ENCODE data around the gene HPS4.

The HPS4 gene

GRCh38 chr22:26460202-26460601 is 23.4 kb downstream of the HPS4 start:
- no peak for DNase-seq (ENCODE audit: low read depth, low spot score)
- peaks cover 71% of the 10 kb centered on the region for H3K36me3 ChIP-seq (ENCODE audit: insufficient read depth, insufficient read length, low read length)
- TF ChIP-seq ZNF274 (IDR thresholded peaks at IDR 0.05; ENCODE audit: low read depth, low read length) (no peak), YY1 (IDR thresholded peaks at IDR 0.05; ENCODE audit: insufficient read depth, insufficient read length) (no peak), SUZ12 (IDR thresholded peaks at IDR 0.05; ENCODE audit: extremely low read depth, insufficient read depth, insufficient read length) (no peak)

GRCh38 chr22:26457661-26458272 is 25.8 kb downstream of the HPS4 start:
- H3K27me3 ChIP-seq (ENCODE audit: insufficient read depth, insufficient read length): no peaks in the 10 kb centered on the region
- H3K4me3 ChIP-seq (ENCODE audit: insufficient read length, low read depth): no peak overlapping the region
- DNase-seq (ENCODE audit: low read depth, low spot score): no peak
- H3K4me1 ChIP-seq (ENCODE audit: insufficient read depth, insufficient read length): no peaks in the 10 kb centered on the region
- H3K9ac ChIP-seq (ENCODE audit: insufficient read length, low read depth): no peak overlapping the region
- peaks cover 61% of the 10 kb centered on the region for H3K36me3 ChIP-seq (ENCODE audit: insufficient read depth, insufficient read length, low read length)
- no peak for TF ChIP-seq YY1 (IDR thresholded peaks at IDR 0.05; ENCODE audit: insufficient read depth, insufficient read length)
- no peak for TF ChIP-seq SUZ12 (IDR thresholded peaks at IDR 0.05; ENCODE audit: extremely low read depth, insufficient read depth, insufficient read length)
- no peak for TF ChIP-seq ZNF274 (IDR thresholded peaks at IDR 0.05; ENCODE audit: low read depth, low read length)
- no peaks in the 10 kb centered on the region for H3K9me3 ChIP-seq (ENCODE audit: insufficient read depth, low read length)

More at GRCh38 chr22:26460202-26460601, 23.4 kb downstream of the HPS4 start:
- Histone ChIP-seq H3K27me3 (ENCODE audit: insufficient read depth, insufficient read length) (no peaks in the 10 kb centered on the region), H3K4me3 (ENCODE audit: insufficient read length, low read depth) (no peak overlapping the region), H3K9ac (ENCODE audit: insufficient read length, low read depth) (no peak overlapping the region), H3K4me1 (ENCODE audit: insufficient read depth, insufficient read length) (no peaks in the 10 kb centered on the region), H3K9me3 (ENCODE audit: insufficient read depth, low read length) (no peaks in the 10 kb centered on the region)

- TF ChIP-seq YY1 (IDR thresholded peaks at IDR 0.05; ENCODE audit: insufficient read depth, insufficient read length) (no peak), ZNF274 (IDR thresholded peaks at IDR 0.05; ENCODE audit: low read depth, low read length) (no peak), SUZ12 (IDR thresholded peaks at IDR 0.05; ENCODE audit: extremely low read depth, insufficient read depth, insufficient read length) (no peak)
- Histone ChIP-seq H3K9ac (ENCODE audit: insufficient read length, low read depth) (no peak overlapping the region), H3K9me3 (ENCODE audit: insufficient read depth, low read length) (no peaks in the 10 kb centered on the region), H3K36me3 (ENCODE audit: insufficient read depth, insufficient read length, low read length) (peaks cover 53% of the 10 kb centered on the region), H3K4me1 (ENCODE audit: insufficient read depth, insufficient read length) (no peaks in the 10 kb centered on the region), H3K27me3 (ENCODE audit: insufficient read depth, insufficient read length) (no peaks in the 10 kb centered on the region), H3K4me3 (ENCODE audit: insufficient read length, low read depth) (no peak overlapping the region)
- DNase-seq (ENCODE audit: low read depth, low spot score): no peak
Measured at GRCh38 chr22:26453812-26454500, 29.6 kb downstream of the HPS4 start.

GRCh38 chr22:26453216-26453615 is 30.4 kb downstream of the HPS4 start:
- no peak for TF ChIP-seq SUZ12 (IDR thresholded peaks at IDR 0.05; ENCODE audit: extremely low read depth, insufficient read depth, insufficient read length)
- TF ChIP-seq YY1 (IDR thresholded peaks at IDR 0.05; ENCODE audit: insufficient read depth, insufficient read length): no peak
- no peak for TF ChIP-seq ZNF274 (IDR thresholded peaks at IDR 0.05; ENCODE audit: low read depth, low read length)
- Histone ChIP-seq H3K36me3 (ENCODE audit: insufficient read depth, insufficient read length, low read length) (peaks cover 50% of the 10 kb centered on the region), H3K27me3 (ENCODE audit: insufficient read depth, insufficient read length) (no peaks in the 10 kb centered on the region), H3K9me3 (ENCODE audit: insufficient read depth, low read length) (no peaks in the 10 kb centered on the region), H3K9ac (ENCODE audit: insufficient read length, low read depth) (no peak overlapping the region), H3K4me1 (ENCODE audit: insufficient read depth, insufficient read length) (no peaks in the 10 kb centered on the region), H3K4me3 (ENCODE audit: insufficient read length, low read depth) (no peak overlapping the region)
- DNase-seq (ENCODE audit: low read depth, low spot score): no peak

GRCh38 chr22:26452236-26453016 is 31.2 kb downstream of the HPS4 start:
- Histone ChIP-seq H3K4me1 (ENCODE audit: insufficient read depth, insufficient read length) (no peaks in the 10 kb centered on the region), H3K9me3 (ENCODE audit: insufficient read depth, low read length) (no peaks in the 10 kb centered on the region), H3K4me3 (ENCODE audit: insufficient read length, low read depth) (no peak overlapping the region), H3K27me3 (ENCODE audit: insufficient read depth, insufficient read length) (no peaks in the 10 kb centered on the region), H3K9ac (ENCODE audit: insufficient read length, low read depth) (no peak overlapping the region), H3K36me3 (ENCODE audit: insufficient read depth, insufficient read length, low read length) (peaks cover 42% of the 10 kb centered on the region)
- DNase-seq (ENCODE audit: low read depth, low spot score): no peak
- TF ChIP-seq SUZ12 (IDR thresholded peaks at IDR 0.05; ENCODE audit: extremely low read depth, insufficient read depth, insufficient read length): no peak
- TF ChIP-seq ZNF274 (IDR thresholded peaks at IDR 0.05; ENCODE audit: low read depth, low read length): no peak
- TF ChIP-seq YY1 (IDR thresholded peaks at IDR 0.05; ENCODE audit: insufficient read depth, insufficient read length): no peak

- Histone ChIP-seq H3K36me3 (ENCODE audit: insufficient read depth, insufficient read length, low read length) (peaks cover 34% of the 10 kb centered on the region), H3K9me3 (ENCODE audit: insufficient read depth, low read length) (no peaks in the 10 kb centered on the region), H3K27me3 (ENCODE audit: insufficient read depth, insufficient read length) (no peaks in the 10 kb centered on the region), H3K9ac (ENCODE audit: insufficient read length, low read depth) (no peak overlapping the region), H3K4me1 (ENCODE audit: insufficient read depth, insufficient read length) (no peaks in the 10 kb centered on the region), H3K4me3 (ENCODE audit: insufficient read length, low read depth) (no peak overlapping the region)
- no peak for DNase-seq (ENCODE audit: low read depth, low spot score)
- TF ChIP-seq SUZ12 (IDR thresholded peaks at IDR 0.05; ENCODE audit: extremely low read depth, insufficient read depth, insufficient read length): no peak
Measured at GRCh38 chr22:26450453-26451185, 33.0 kb downstream of the HPS4 start.
